Uterus (tissue), 2 donors: ENCODE results near the gene ISG15.

Experiments
- CTCF ChIP-seq, 4 experiments: fragments of 200-600 bp in 2 of 4; fragments of 450-650 bp in 2 of 4; sonication (generic) in 2 of 4; IDR thresholded peaks; one replicate each; pipeline ENCODE4 v1.5.1; 2016 to 2019; ENCODE audit warnings: antibody characterized with exemption in 4 of 4, mild to moderate bottlenecking in 2 of 4, moderate library complexity in 1 of 4
- POLR2A ChIP-seq, 2 donors: fragments of 450-650 bp; IDR thresholded peaks; one replicate each; pipeline ENCODE4 v1.6.1; 2016; ENCODE audit warnings: antibody characterized with exemption in 2 of 2, mild to moderate bottlenecking in 1 of 2, moderate library complexity in 1 of 2

GRCh38 chr1:1053682-1054081, 40.4 kb downstream of the ISG15 start:
- no peak for TF ChIP-seq POLR2A (IDR thresholded peaks at IDR 0.05)
- TF ChIP-seq CTCF (IDR thresholded peaks at IDR 0.05): no peak
